Measurements from ENCODE around the gene ADISSP. TPM values are rescaled to one million over a fixed set of nuclear protein-coding genes. Genes with fewer than 3 reads are reported as not detected.

ADISSP gene
- 10 to 100 TPM; 10.1 to 13.5 (median 12.3) TPM for total RNA-seq
- 20.5 TPM for total RNA-seq (2013)

DNA sequence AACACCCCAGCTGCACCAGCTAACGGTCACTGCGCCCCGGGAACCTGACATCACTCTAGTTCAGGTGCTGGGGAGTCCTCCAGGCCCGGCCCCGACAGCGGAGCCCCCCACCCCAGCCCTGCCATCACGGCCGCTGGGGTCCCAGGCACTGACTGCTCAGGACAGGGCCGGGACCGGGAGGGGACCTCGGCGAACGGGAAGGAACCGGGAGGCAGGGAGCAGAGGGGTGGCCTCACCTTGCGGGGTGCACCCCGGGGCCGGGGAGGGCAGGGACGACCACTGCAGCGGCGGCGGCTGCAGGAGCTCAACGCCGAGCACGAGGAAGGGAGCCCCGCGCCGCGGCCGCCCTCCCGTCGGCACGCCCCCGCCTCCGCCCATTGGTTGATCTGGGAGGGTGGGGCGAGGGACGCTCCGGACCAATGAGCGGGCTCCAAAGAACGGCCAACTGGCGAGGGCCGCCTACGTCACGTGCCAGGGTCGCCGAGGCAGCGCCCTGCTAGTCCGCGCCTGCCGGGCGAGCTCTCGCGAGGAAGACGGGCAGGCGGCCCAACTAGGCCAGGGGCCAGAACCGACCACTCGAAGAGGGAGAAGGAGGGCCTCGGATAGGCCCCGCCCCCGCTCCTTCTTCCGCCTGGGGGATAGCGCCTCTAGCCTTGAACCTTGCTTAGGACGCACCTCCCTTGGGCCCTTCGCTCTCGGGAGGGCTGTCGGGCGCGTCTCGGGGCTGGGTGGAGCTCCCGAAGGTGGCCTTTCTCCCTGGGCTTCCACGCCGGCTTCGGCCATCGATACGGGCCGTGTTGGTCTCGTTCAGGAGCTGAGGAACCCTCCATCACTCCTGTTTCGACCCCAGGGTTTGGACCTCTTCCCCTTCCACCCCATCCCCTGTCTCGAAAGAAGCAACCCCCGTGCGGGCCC lies at the start of gene ADISSP:
TSS of gene ADISSP (minus strand) at position 327 of the 915 bp plus-strand sequence. CDS start 7,653 bp downstream, outside the sequence.
- H3K27ac Mint-ChIP-seq: peak within 1 kb of the TSS; percentile 83 to 94
- no peaks in the 10 kb centered on the region for H3K9me3 Mint-ChIP-seq
- Histone ChIP-seq H3K9me3 (ENCODE audit: control insufficient read depth, insufficient read depth, low read length) (no peaks in the 10 kb centered on the region), H3K27ac (ENCODE audit: low read length) (peak within 1 kb of the TSS; percentile 98), H3K27me3 (ENCODE audit: control insufficient read depth, insufficient read depth, low read length) (no peaks in the 10 kb centered on the region), H3K36me3 (ENCODE audit: control insufficient read depth, insufficient read depth, low read length) (no peaks in the 10 kb centered on the region), H3K4me1 (ENCODE audit: control insufficient read depth, insufficient read depth, low read length) (peaks cover 45% of the 10 kb centered on the region), H3K4me3 (ENCODE audit: low read length) (peak within 1 kb of the TSS; percentile 91)
- ATAC-seq (peak; percentile 87 to 96 (median 91)), DNase-seq (peak; percentile 96 to 98)
- H3K4me3 Mint-ChIP-seq: peak within 1 kb of the TSS; percentile 88
- H3K27me3 Mint-ChIP-seq (ENCODE audit: low read depth in 2 of 2): no peaks in the 10 kb centered on the region
- H3K36me3 Mint-ChIP-seq: no peaks in the 10 kb centered on the region
- under 1% methylated on average over 80 of the region's 80 CpGs for WGBS (ENCODE audit: insufficient coverage)
- H3K4me1 Mint-ChIP-seq: peaks cover 5 to 33% of the 10 kb centered on the region in 2 donors
- intact Hi-C loops (cut with micrococcal nuclease): loop anchor here (1.0 kb wide), 2 partner anchors 28 to 53 kb away; partner anchors contain the start of gene AP5S1
- TF ChIP-seq, protein P1, sequence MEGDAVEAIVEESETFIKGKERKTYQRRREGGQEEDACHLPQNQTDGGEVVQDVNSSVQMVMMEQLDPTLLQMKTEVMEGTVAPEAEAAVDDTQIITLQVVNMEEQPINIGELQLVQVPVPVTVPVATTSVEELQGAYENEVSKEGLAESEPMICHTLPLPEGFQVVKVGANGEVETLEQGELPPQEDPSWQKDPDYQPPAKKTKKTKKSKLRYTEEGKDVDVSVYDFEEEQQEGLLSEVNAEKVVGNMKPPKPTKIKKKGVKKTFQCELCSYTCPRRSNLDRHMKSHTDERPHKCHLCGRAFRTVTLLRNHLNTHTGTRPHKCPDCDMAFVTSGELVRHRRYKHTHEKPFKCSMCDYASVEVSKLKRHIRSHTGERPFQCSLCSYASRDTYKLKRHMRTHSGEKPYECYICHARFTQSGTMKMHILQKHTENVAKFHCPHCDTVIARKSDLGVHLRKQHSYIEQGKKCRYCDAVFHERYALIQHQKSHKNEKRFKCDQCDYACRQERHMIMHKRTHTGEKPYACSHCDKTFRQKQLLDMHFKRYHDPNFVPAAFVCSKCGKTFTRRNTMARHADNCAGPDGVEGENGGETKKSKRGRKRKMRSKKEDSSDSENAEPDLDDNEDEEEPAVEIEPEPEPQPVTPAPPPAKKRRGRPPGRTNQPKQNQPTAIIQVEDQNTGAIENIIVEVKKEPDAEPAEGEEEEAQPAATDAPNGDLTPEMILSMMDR (IDR thresholded peaks at IDR 0.05): no peak

DNA sequence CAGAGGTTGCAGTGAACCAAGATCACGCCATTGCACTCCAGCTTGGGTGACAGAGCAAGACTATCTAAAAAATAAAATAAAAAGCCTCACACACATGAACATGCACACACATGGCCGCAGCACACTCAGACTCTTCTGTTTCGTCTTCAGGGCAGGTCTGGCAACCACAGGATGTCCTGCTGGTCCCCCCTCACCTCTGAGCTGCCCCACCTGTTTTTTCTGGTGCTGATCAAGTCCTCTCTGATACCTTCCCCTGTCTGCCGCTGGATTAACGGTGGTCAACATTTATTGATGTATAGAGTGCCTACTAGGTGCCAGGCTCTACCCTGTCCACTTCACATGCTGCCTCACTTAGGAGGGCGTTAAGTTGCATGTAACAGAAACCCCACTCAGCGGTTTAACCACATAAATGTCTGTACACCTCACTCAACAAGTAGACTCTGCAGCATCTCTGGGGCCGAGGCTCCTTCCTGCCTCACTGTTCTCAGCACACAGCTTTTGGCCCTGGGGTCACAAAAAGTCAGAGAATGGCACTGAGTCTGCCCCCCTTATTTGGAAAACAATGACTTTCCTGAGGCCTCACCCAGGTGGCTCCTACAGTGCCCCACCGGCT lies 48.3 kb upstream of the ADISSP start:
- H3K4me1 Mint-ChIP-seq: peaks cover 63 to 87% of the 10 kb centered on the region in 2 donors
- TF ChIP-seq, protein P1 (IDR thresholded peaks at IDR 0.05): no peak
- Histone ChIP-seq H3K27ac (ENCODE audit: low read length) (peak overlapping the region; percentile 54), H3K9me3 (ENCODE audit: control insufficient read depth, insufficient read depth, low read length) (no peaks in the 10 kb centered on the region), H3K27me3 (ENCODE audit: control insufficient read depth, insufficient read depth, low read length) (no peaks in the 10 kb centered on the region), H3K36me3 (ENCODE audit: control insufficient read depth, insufficient read depth, low read length) (no peaks in the 10 kb centered on the region), H3K4me1 (ENCODE audit: control insufficient read depth, insufficient read depth, low read length) (peaks cover 92% of the 10 kb centered on the region), H3K4me3 (ENCODE audit: low read length) (no peak overlapping the region)
- peak overlapping the region; percentile 83 to 90 for H3K27ac Mint-ChIP-seq
- peak overlapping the region; percentile 86 for H3K4me3 Mint-ChIP-seq
- DNase-seq: peak in 1 of 2 donors; percentile 69
- 25% methylated on average over 9 of the region's 9 CpGs for WGBS (ENCODE audit: insufficient coverage)
- intact Hi-C loops (cut with micrococcal nuclease): no loop called here
- no peaks in the 10 kb centered on the region for H3K36me3 Mint-ChIP-seq
- ATAC-seq: peak in 1 of 3 donors; percentile 13
- no peaks in the 10 kb centered on the region for H3K9me3 Mint-ChIP-seq
- no peaks in the 10 kb centered on the region for H3K27me3 Mint-ChIP-seq (ENCODE audit: low read depth in 2 of 2)

DNA sequence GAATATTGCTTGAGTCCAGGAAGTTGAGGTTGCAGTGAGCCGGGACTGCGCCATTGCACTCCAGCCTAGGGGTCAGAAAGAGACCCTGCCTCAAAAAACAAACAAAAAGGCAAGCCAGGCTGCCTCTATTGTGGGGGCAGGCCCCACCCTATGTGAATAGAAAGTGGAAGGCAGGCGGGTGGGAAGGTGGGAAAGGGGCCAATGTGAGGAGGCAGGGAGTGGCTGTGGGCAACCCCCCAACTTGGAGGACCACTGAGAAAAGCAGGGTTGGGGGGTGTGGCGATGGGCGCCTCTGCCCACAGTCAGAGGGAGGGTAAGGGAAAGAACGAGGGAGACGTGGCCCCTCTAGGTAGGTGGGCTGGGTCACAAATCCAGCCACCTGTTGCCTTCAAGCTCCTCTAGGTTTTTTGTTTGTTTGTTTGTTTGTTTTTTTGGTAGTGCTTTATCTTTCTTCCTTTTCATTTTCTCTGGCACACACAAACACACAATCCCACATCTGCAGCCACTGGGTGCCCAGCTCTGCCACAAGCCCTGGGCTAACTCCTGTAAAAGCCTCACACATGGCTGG lies 47.5 kb upstream of the ADISSP start:
- no peak overlapping the region for H3K4me3 ChIP-seq (ENCODE audit: low read length)
- H3K9me3 ChIP-seq (ENCODE audit: control insufficient read depth, insufficient read depth, low read length): no peaks in the 10 kb centered on the region
- intact Hi-C loops (cut with micrococcal nuclease): no loop called here
- H3K4me3 Mint-ChIP-seq: peak overlapping the region; percentile 86
- peaks cover 100% of the 10 kb centered on the region for H3K4me1 ChIP-seq (ENCODE audit: control insufficient read depth, insufficient read depth, low read length)
- H3K36me3 Mint-ChIP-seq: no peaks in the 10 kb centered on the region
- DNase-seq (peak in 1 of 2 donors; percentile 11), ATAC-seq (no peak)
- no peaks in the 10 kb centered on the region for H3K27me3 ChIP-seq (ENCODE audit: control insufficient read depth, insufficient read depth, low read length)
- H3K27ac Mint-ChIP-seq: peak overlapping the region; percentile 83 to 90
- peak overlapping the region; percentile 54 for H3K27ac ChIP-seq (ENCODE audit: low read length)
- WGBS (ENCODE audit: insufficient coverage): 71% methylated on average over 7 of the region's 7 CpGs
- TF ChIP-seq, protein P1 (IDR thresholded peaks at IDR 0.05): no peak
- no peaks in the 10 kb centered on the region for H3K27me3 Mint-ChIP-seq (ENCODE audit: low read depth in 2 of 2)
- no peaks in the 10 kb centered on the region for H3K36me3 ChIP-seq (ENCODE audit: control insufficient read depth, insufficient read depth, low read length)
- peaks cover 67 to 91% of the 10 kb centered on the region in 2 donors for H3K4me1 Mint-ChIP-seq
- no peaks in the 10 kb centered on the region for H3K9me3 Mint-ChIP-seq

All from natural killer cell (primary cell).